ENCODE results near the gene MOV10L1.

The MOV10L1 gene

GRCh38 chr22:50185375-50186087 is 95.7 kb downstream of the MOV10L1 start, which contains the start of gene TRABD:
Gene TRABD (plus strand): TSS chr22:50185913. CDS start chr22:50193061, 7,148 bp downstream.
- FAIRE-seq (no peak), DNase-seq (ENCODE audit: insufficient read length, low spot score) (peak; percentile 83)
- peak; percentile 49; the same call in 1 of the 2 replicates for TF ChIP-seq POLR2A (IDR thresholded peaks at IDR 0.05; ENCODE audit: low read depth, low read length)

- no peak for TF ChIP-seq POLR2A (IDR thresholded peaks at IDR 0.05; ENCODE audit: low read depth, low read length)
- no peak for DNase-seq (ENCODE audit: insufficient read length, low spot score)
- no peak for FAIRE-seq
Observed at GRCh38 chr22:50186181-50186714, 96.4 kb downstream of the MOV10L1 start.

GRCh38 chr22:50186761-50187523 is 97.1 kb downstream of the MOV10L1 start:
- FAIRE-seq (no peak), DNase-seq (ENCODE audit: insufficient read length, low spot score) (no peak)
- no peak for TF ChIP-seq POLR2A (IDR thresholded peaks at IDR 0.05; ENCODE audit: low read depth, low read length)

GRCh38 chr22:50188356-50188755 is 98.5 kb downstream of the MOV10L1 start:
- DNase-seq (ENCODE audit: insufficient read length, low spot score) (no peak), FAIRE-seq (no peak)
- no peak for TF ChIP-seq POLR2A (IDR thresholded peaks at IDR 0.05; ENCODE audit: low read depth, low read length)

GRCh38 chr22:50189184-50189848 is 99.5 kb downstream of the MOV10L1 start:
- no peak for DNase-seq (ENCODE audit: insufficient read length, low spot score)
- no peak for TF ChIP-seq POLR2A (IDR thresholded peaks at IDR 0.05; ENCODE audit: low read depth, low read length)
- no peak for FAIRE-seq

GRCh38 chr22:50189849-50190181 is 100.0 kb downstream of the MOV10L1 start:
- no peak for FAIRE-seq
- DNase-seq (ENCODE audit: insufficient read length, low spot score): no peak

GRCh38 chr22:50190182-50190940 is 100.6 kb downstream of the MOV10L1 start:
- no peak for DNase-seq (ENCODE audit: insufficient read length, low spot score)

More at GRCh38 chr22:50189849-50190181, 100.0 kb downstream of the MOV10L1 start:
- no peak for TF ChIP-seq POLR2A (IDR thresholded peaks at IDR 0.05; ENCODE audit: low read depth, low read length)

GRCh38 chr22:50190941-50191741 is 101.3 kb downstream of the MOV10L1 start:
- TF ChIP-seq POLR2A (IDR thresholded peaks at IDR 0.05; ENCODE audit: low read depth, low read length): no peak
- FAIRE-seq (no peak), DNase-seq (ENCODE audit: insufficient read length, low spot score) (no peak)

More at GRCh38 chr22:50190182-50190940, 100.6 kb downstream of the MOV10L1 start:
- no peak for FAIRE-seq
- TF ChIP-seq POLR2A (IDR thresholded peaks at IDR 0.05; ENCODE audit: low read depth, low read length): no peak

- FAIRE-seq (no peak), DNase-seq (ENCODE audit: insufficient read length, low spot score) (no peak)
- TF ChIP-seq POLR2A (IDR thresholded peaks at IDR 0.05; ENCODE audit: low read depth, low read length): no peak
Observed at GRCh38 chr22:50192436-50193204, 102.8 kb downstream of the MOV10L1 start.

- no peak for TF ChIP-seq POLR2A (IDR thresholded peaks at IDR 0.05; ENCODE audit: low read depth, low read length)
- no peak for FAIRE-seq
- no peak for DNase-seq (ENCODE audit: insufficient read length, low spot score)
Observed at GRCh38 chr22:50193621-50194020, 103.8 kb downstream of the MOV10L1 start.

GRCh38 chr22:50194037-50194805 is 104.4 kb downstream of the MOV10L1 start:
- FAIRE-seq: no peak
- no peak for TF ChIP-seq POLR2A (IDR thresholded peaks at IDR 0.05; ENCODE audit: low read depth, low read length)

More at GRCh38 chr22:50194037-50194805, 104.4 kb downstream of the MOV10L1 start:
- no peak for DNase-seq (ENCODE audit: insufficient read length, low spot score)

Measured in H54 (cell line).